Endothelial cell (in vitro differentiated cells): ENCODE measurements around the gene LRIG2. TPM values are rescaled to one million over a fixed set of nuclear protein-coding genes. Genes with fewer than 3 reads are reported as not detected.
A peak's percentile ranks its signal among the peaks of the same experiment; 100 is the strongest.

Experiments used
- DNase-seq: peaks from one replicate; pipeline ENCODE4 v3.0.0; 2021; ENCODE audit warnings: low spot score
- H3K27ac Mint-ChIP-seq: one replicate; pipeline ENCODE4 v1.8.0; 2021; ENCODE audit warnings: mixed read lengths, inconsistent platforms; ENCODE audit not compliant: unreplicated experiment
- H3K27me3 Mint-ChIP-seq: one replicate; pipeline ENCODE4 v1.8.0; 2021; ENCODE audit warnings: mild to moderate bottlenecking, moderate library complexity, mixed read lengths, inconsistent platforms; ENCODE audit not compliant: unreplicated experiment
- H3K36me3 Mint-ChIP-seq: one replicate; pipeline ENCODE4 v1.8.0; 2021; ENCODE audit warnings: mild to moderate bottlenecking, low read depth, mixed read lengths, inconsistent platforms; ENCODE audit not compliant: unreplicated experiment
- H3K4me1 Mint-ChIP-seq: one replicate; pipeline ENCODE4 v1.8.0; 2021; ENCODE audit warnings: mild to moderate bottlenecking, mixed read lengths, inconsistent platforms; ENCODE audit not compliant: unreplicated experiment
- H3K4me3 Mint-ChIP-seq: one replicate; pipeline ENCODE4 v1.8.0; 2021; ENCODE audit warnings: mild to moderate bottlenecking, mixed read lengths, inconsistent platforms; ENCODE audit not compliant: unreplicated experiment
- H3K9me3 Mint-ChIP-seq: one replicate; pipeline ENCODE4 v1.8.0; 2021; ENCODE audit warnings: mixed read lengths, inconsistent platforms; ENCODE audit not compliant: unreplicated experiment
- CTCF ChIP-seq: fragments of 200-600 bp; sonication (generic); IDR thresholded peaks from one replicate; pipeline ENCODE4 v1.5.0; 2021; ENCODE audit warnings: antibody characterized with exemption; ENCODE audit not compliant: unreplicated experiment
- total RNA-seq: library from RNA; stranded (reverse); fragmentation: NEBNext Ultra II Directional; extraction: Animal tissue kit (Norgen Biotek cat#: 25700); gene quantifications from one replicate; pipeline ENCODE4 v1.2.1, GENCODE V29; 2021; ENCODE audit not compliant: unreplicated experiment

Gene LRIG2
- total RNA-seq, 1 donor from 2014 or later: 23.0 TPM

GRCh38 chr1:113140176-113140575 is 67.2 kb downstream of the LRIG2 start:
- Mint-ChIP-seq H3K27ac (no peak overlapping the region), H3K4me1 (peaks cover 21% of the 10 kb centered on the region), H3K9me3 (no peaks in the 10 kb centered on the region), H3K4me3 (no peak overlapping the region), H3K27me3 (peaks cover 2% of the 10 kb centered on the region), H3K36me3 (no peaks in the 10 kb centered on the region)
- no peak for DNase-seq
- no peak for TF ChIP-seq CTCF

DNA sequence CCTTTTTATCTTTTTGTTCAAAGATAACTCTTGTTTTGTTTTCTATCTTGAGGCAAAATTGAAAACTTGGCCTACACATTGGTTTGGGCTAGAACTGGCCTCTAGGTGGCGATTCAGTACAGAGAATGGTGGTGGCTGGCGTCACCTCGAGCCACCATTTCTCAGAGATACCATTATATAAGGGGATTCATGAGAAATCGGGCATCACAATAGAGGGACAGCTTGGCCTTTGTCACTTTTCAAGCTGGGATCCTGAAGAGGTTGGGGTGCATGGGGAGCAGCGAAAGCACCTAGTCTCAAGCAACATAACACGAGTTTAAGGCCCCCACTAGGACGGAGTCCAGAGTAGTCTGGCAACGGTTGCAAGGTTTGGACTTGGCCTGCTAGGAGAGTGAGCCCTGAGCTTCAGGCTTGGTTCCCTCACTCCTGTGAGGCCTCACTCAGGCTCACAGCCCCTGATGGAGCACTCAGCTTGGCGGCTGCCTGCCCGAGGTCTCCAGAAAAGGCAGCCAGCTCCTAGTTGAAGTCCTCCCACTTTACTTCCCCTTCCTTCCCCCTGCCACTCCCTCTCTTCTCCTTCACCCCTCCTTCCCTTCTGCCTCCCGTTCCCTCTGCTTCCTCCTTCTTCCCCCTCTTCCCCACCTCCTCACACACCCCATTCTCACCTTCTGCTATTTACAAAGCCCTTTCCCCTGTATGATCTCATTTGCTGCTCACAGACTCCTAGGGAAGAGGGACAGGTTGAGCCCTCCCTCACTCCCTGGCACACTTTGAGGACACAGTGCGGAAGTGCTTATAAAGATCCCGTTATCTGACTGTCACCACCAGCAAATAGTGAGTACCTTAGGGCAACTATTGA is 67.8 kb downstream of the LRIG2 start:
- Mint-ChIP-seq H3K27ac (no peak overlapping the region), H3K9me3 (no peaks in the 10 kb centered on the region), H3K4me1 (peaks cover 17% of the 10 kb centered on the region), H3K27me3 (peaks cover 2% of the 10 kb centered on the region), H3K4me3 (no peak overlapping the region), H3K36me3 (no peaks in the 10 kb centered on the region)
- peak; percentile 63 for DNase-seq
- peak; percentile 78 for TF ChIP-seq CTCF

DNA sequence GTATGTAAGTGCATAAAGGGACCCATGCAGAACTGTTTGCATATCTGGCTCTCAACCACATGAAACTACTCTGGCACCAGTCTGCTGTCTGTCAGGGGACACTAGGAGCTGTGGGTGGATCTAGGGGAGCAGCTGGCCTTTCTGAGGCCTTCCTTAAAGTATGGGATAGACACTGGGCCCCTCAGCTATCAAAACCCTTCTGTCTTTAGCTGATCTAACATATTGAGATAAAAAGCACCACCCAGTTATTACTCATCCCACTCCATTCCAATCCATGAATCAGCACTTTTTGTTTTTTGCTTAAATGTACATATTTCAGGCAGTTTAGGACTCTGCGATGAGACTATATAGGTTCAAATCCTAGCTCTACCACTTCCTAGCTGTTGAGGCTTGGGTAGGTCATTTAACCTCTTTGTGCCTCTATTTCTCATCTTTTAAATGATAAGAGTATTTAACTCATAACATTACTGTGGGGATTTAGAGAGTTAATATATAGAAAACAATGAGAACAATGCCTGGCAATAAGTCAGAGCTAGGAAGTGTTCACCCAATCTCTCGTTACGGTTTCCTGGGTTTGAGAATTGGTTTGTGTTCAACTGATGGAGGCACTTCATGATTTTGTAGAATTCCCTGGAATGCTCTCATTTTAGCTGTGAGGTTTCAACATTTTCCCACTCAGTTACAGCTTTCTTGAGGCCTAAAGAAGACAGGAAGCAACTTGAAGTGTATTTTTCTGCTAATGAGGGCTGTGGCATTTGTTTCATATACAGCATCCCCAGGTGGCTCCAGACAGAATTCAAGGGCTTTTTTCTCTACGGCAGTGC is 68.9 kb downstream of the LRIG2 start:
- DNase-seq: no peak
- Mint-ChIP-seq H3K27ac (no peak overlapping the region), H3K4me1 (peaks cover 23% of the 10 kb centered on the region), H3K9me3 (no peaks in the 10 kb centered on the region), H3K27me3 (peaks cover 5% of the 10 kb centered on the region), H3K36me3 (no peaks in the 10 kb centered on the region), H3K4me3 (no peak overlapping the region)
- TF ChIP-seq CTCF: no peak

- Mint-ChIP-seq H3K27ac (no peak overlapping the region), H3K4me1 (peaks cover 27% of the 10 kb centered on the region), H3K27me3 (peaks cover 5% of the 10 kb centered on the region), H3K9me3 (no peaks in the 10 kb centered on the region), H3K36me3 (no peaks in the 10 kb centered on the region), H3K4me3 (no peak overlapping the region)
- no peak for TF ChIP-seq CTCF
- no peak for DNase-seq
Observed at GRCh38 chr1:113142791-113143190, 69.8 kb downstream of the LRIG2 start.
